ENCODE results near the gene CBFB. TPM values are rescaled to one million over a fixed set of nuclear protein-coding genes. Genes with fewer than 3 reads are reported as not detected.

CBFB gene
- total and polyA plus RNA-seq, 12 donors = 13.0 to 41.2 (median 27.1) TPM

- H3K9me3 ChIP-seq (replicated peaks in 1 of 3) = no peaks in the 10 kb centered on the region
- H3K36me3 ChIP-seq (replicated peaks in 1 of 2) = peaks cover 0 to 85% of the 10 kb centered on the region in 2 donors
- no peaks in the 10 kb centered on the region for H3K27me3 ChIP-seq
- no peak overlapping the region for H3K4me3 ChIP-seq
- no peak overlapping the region for H3K27ac ChIP-seq
- intact Hi-C loops (cut with DNase I) = no loop called here
- no peak for DNase-seq
- H3K4me1 ChIP-seq (replicated peaks in 1 of 2) = no peaks in the 10 kb centered on the region
- TF ChIP-seq, protein P1, sequence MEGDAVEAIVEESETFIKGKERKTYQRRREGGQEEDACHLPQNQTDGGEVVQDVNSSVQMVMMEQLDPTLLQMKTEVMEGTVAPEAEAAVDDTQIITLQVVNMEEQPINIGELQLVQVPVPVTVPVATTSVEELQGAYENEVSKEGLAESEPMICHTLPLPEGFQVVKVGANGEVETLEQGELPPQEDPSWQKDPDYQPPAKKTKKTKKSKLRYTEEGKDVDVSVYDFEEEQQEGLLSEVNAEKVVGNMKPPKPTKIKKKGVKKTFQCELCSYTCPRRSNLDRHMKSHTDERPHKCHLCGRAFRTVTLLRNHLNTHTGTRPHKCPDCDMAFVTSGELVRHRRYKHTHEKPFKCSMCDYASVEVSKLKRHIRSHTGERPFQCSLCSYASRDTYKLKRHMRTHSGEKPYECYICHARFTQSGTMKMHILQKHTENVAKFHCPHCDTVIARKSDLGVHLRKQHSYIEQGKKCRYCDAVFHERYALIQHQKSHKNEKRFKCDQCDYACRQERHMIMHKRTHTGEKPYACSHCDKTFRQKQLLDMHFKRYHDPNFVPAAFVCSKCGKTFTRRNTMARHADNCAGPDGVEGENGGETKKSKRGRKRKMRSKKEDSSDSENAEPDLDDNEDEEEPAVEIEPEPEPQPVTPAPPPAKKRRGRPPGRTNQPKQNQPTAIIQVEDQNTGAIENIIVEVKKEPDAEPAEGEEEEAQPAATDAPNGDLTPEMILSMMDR (IDR thresholded peaks at IDR 0.05) = no peak
- TF ChIP-seq POLR2A (IDR thresholded peaks at IDR 0.05) = no peak
- WGBS, 4 donors = 86 to 95% (median 88%) methylated on average over 2 of the region's 2 CpGs
Observed at GRCh38 chr16:67144943-67145342, 116.0 kb downstream of the CBFB start.

DNA sequence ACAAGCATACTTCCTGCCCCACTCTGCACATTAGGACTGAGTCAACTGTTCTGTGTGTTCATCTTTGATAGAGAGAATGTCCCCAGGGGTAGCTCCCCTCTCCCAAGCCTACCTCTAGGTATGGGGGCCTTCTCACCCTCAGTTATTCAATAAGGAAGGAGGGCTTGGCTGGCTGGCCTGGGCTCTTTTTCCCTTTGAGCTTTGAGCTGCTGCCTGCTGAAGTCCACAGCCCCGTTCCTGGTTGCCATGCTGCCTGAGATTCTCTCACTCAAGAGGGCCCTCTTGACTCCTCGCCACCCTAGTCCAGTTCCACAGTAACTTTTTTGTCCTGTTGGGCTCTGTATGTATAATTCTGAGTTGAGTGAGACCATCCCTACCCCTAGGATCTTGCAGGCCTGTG lies 116.8 kb downstream of the CBFB start:
- intact Hi-C loops (cut with DNase I) = loop anchor here in 1 of 2 donors (2.0 kb wide), 1 partner anchor 167 kb away; no protein-coding TSS in a partner anchor
- no peak overlapping the region for H3K27ac ChIP-seq
- H3K4me1 ChIP-seq (replicated peaks in 1 of 2) = no peaks in the 10 kb centered on the region
- no peak for TF ChIP-seq POLR2A (IDR thresholded peaks at IDR 0.05)
- TF ChIP-seq, protein P1 (IDR thresholded peaks at IDR 0.05) = no peak
- no peaks in the 10 kb centered on the region for H3K9me3 ChIP-seq (replicated peaks in 1 of 3)
- DNase-seq = no peak
- no peaks in the 10 kb centered on the region for H3K27me3 ChIP-seq
- H3K4me3 ChIP-seq = no peak overlapping the region
- H3K36me3 ChIP-seq (replicated peaks in 1 of 2) = peaks cover 0 to 77% of the 10 kb centered on the region in 2 donors
- WGBS, 4 donors = 92 to 94% (median 93%) methylated on average over 2 of the region's 2 CpGs

GRCh38 chr16:67146523-67147357 lies 117.8 kb downstream of the CBFB start:
- intact Hi-C loops (cut with DNase I) = loop anchor here in 1 of 2 donors (2.0 kb wide), 1 partner anchor 168 kb away; no protein-coding TSS in a partner anchor
- no peak overlapping the region for H3K4me3 ChIP-seq
- no peaks in the 10 kb centered on the region for H3K27me3 ChIP-seq
- no peak overlapping the region for H3K27ac ChIP-seq
- no peak for DNase-seq
- TF ChIP-seq, protein P1 (IDR thresholded peaks at IDR 0.05) = no peak
- no peak for TF ChIP-seq POLR2A (IDR thresholded peaks at IDR 0.05)
- H3K4me1 ChIP-seq (replicated peaks in 1 of 2) = peaks cover 0 to 6% of the 10 kb centered on the region in 2 donors
- H3K36me3 ChIP-seq (replicated peaks in 1 of 2) = peaks cover 0 to 67% of the 10 kb centered on the region in 2 donors
- H3K9me3 ChIP-seq (replicated peaks in 1 of 3) = no peaks in the 10 kb centered on the region
- WGBS, 4 donors = 86 to 91% (median 88%) methylated on average over 5 to 7 of the region's 7 CpGs

DNA sequence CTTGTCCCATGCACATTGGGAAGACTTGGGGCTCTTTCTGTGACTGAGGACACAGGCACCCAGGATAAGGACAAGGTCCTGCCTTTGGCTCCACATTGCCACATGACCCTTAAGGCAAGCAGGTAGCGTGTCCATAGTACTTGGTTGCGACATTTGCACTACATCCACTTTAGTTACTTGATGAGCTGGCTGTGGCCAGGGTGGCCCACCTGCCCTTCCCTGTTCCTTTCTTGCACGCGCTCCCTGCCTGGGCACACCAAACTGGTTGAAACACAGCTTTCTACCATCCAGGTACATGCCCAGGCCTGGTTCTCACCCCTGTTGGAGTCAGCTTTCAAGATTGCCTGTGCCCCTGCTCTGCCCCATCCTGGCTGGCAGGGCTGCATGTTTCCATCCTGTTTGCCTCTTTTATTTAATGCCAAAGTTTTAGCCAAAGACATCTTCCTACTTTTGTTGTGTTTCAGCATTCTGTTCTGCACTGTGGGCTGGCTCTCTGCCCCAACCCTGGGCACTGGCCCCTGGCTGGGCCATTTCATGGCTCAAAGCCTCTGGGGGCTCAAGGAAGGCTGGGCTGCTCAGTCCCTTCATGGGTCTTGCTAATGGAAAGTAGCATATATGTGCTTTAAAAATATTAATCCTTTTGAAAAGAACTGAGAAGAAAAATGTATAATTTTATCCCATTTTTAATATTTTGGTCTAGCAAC lies 118.6 kb downstream of the CBFB start:
- Histone ChIP-seq H3K4me3 (no peak overlapping the region), H3K27me3 (no peaks in the 10 kb centered on the region), H3K27ac (no peak overlapping the region), H3K36me3 (replicated peaks in 1 of 2) (peaks cover 0 to 59% of the 10 kb centered on the region in 2 donors), H3K4me1 (replicated peaks in 1 of 2) (peaks cover 0 to 6% of the 10 kb centered on the region in 2 donors), H3K9me3 (replicated peaks in 1 of 3) (no peaks in the 10 kb centered on the region)
- DNase-seq = no peak
- TF ChIP-seq, protein P1 (IDR thresholded peaks at IDR 0.05) = no peak
- no peak for TF ChIP-seq POLR2A (IDR thresholded peaks at IDR 0.05)
- intact Hi-C loops (cut with DNase I) = loop anchor here in 1 of 2 donors (2.0 kb wide), 1 partner anchor 169 kb away; no protein-coding TSS in a partner anchor
- 87 to 98% (median 94%) methylated on average over 3 to 4 of the region's 4 CpGs for WGBS, 4 donors

All from adrenal gland (tissue), 12 donors.